SK-N-SH treated with all-trans-retinoic acid at 6 μM for 48 hours (cell line): Measurements from ENCODE around the gene USP12.

ENCODE experiments used
- ATAC-seq: fragments of 200-7000 bp; cut with Tn5 transposase; 3 replicates; pipeline ENCODE4 v1.9.1; 2020; ENCODE audit warnings: mild to moderate bottlenecking, moderate library complexity
- ARNTL ChIP-seq: fragments of 450-650 bp; formaldehyde crosslinking; IDR thresholded peaks from 2 replicates; pipeline ENCODE4 v1.5.0; 2020; ENCODE audit warnings: low read depth, mild to moderate bottlenecking, moderate library complexity, borderline replicate concordance
- BACH2 ChIP-seq: fragments of 250-450 bp; sonication (Bioruptor Pico); IDR thresholded peaks from 2 replicates; pipeline ENCODE4 v1.9.0; 2021; ENCODE audit warnings: mild to moderate bottlenecking, borderline replicate concordance
- CSDC2 ChIP-seq: fragments of 250-450 bp; sonication (Bioruptor Pico); IDR thresholded peaks from 2 replicates; pipeline ENCODE4 v1.5.0; 2020; ENCODE audit warnings: mild to moderate bottlenecking, moderate library complexity
- ESRRG ChIP-seq: fragments of 250-450 bp; sonication (Bioruptor Pico); IDR thresholded peaks from 2 replicates; pipeline ENCODE4 v1.6.1; 2021; ENCODE audit warnings: mild to moderate bottlenecking
- GLIS3 ChIP-seq: fragments of 250-450 bp; sonication (Bioruptor Pico); IDR thresholded peaks from 2 replicates; pipeline ENCODE4 v1.5.0; 2020; ENCODE audit warnings: mild to moderate bottlenecking, moderate library complexity
- ISL1 ChIP-seq: fragments of 250-450 bp; sonication (Bioruptor Pico); IDR thresholded peaks from 2 replicates; pipeline ENCODE4 v2.1.2; 2022; ENCODE audit warnings: mild to moderate bottlenecking, moderate library complexity
- OSR1 ChIP-seq: fragments of 250-450 bp; sonication (Bioruptor Pico); IDR thresholded peaks from 2 replicates; pipeline ENCODE4 v1.8.0; 2022; ENCODE audit warnings: moderate library complexity, mild to moderate bottlenecking, inconsistent platforms
- PATZ1 ChIP-seq: fragments of 250-450 bp; sonication (Bioruptor Pico); IDR thresholded peaks from 2 replicates; pipeline ENCODE4 v1.8.0; 2020; ENCODE audit warnings: mild to moderate bottlenecking, moderate library complexity, borderline replicate concordance
- PPARA ChIP-seq: fragments of 250-450 bp; sonication (Bioruptor Pico); IDR thresholded peaks from 2 replicates; pipeline ENCODE4 v1.5.0; 2020; ENCODE audit warnings: mild to moderate bottlenecking, borderline replicate concordance
- RARB ChIP-seq: fragments of 250-450 bp; sonication (Bioruptor Pico); IDR thresholded peaks from 2 replicates; pipeline ENCODE4 v1.8.0; 2021; ENCODE audit warnings: mild to moderate bottlenecking, moderate library complexity
- SNAI2 ChIP-seq: fragments of 250-450 bp; sonication (Bioruptor Pico); IDR thresholded peaks from 2 replicates; pipeline ENCODE4 v1.5.0; 2020; ENCODE audit warnings: mild to moderate bottlenecking, moderate library complexity
- TCF4 ChIP-seq: fragments of 250-450 bp; sonication (Bioruptor Pico); IDR thresholded peaks from 2 replicates; pipeline ENCODE4 v1.8.0; 2021; ENCODE audit warnings: mild to moderate bottlenecking, moderate library complexity, borderline replicate concordance
- TOX ChIP-seq: fragments of 250-450 bp; sonication (Bioruptor Pico); IDR thresholded peaks from 2 replicates; pipeline ENCODE4 v1.8.0; 2021; ENCODE audit warnings: mild to moderate bottlenecking, moderate library complexity, borderline replicate concordance
- TSHZ2 ChIP-seq: fragments of 250-450 bp; sonication (Bioruptor Pico); IDR thresholded peaks from 2 replicates; pipeline ENCODE4 v1.5.0; 2020; ENCODE audit warnings: mild to moderate bottlenecking, moderate library complexity
- ZC3H10 ChIP-seq: fragments of 250-450 bp; sonication (Bioruptor Pico); IDR thresholded peaks from 2 replicates; pipeline ENCODE4 v1.5.1; 2021; ENCODE audit warnings: mild to moderate bottlenecking, moderate library complexity
- ZFP3 ChIP-seq: fragments of 250-450 bp; sonication (Bioruptor Pico); IDR thresholded peaks from 2 replicates; pipeline ENCODE4 v1.5.0; 2020; ENCODE audit warnings: mild to moderate bottlenecking, moderate library complexity
- ZFP30 ChIP-seq: fragments of 450-650 bp; formaldehyde crosslinking; IDR thresholded peaks from 2 replicates; pipeline ENCODE4 v1.5.0; 2022; ENCODE audit warnings: mild to moderate bottlenecking, moderate library complexity
- ZNF565 ChIP-seq: fragments of 450-650 bp; formaldehyde crosslinking; conservative IDR thresholded peaks from 2 replicates; pipeline ENCODE4 v1.5.0; 2020; ENCODE audit warnings: low read depth, mild to moderate bottlenecking, moderate library complexity
- ZNF70 ChIP-seq: fragments of 450-650 bp; formaldehyde crosslinking; IDR thresholded peaks from 2 replicates; pipeline ENCODE4 v1.5.0; 2020; ENCODE audit warnings: mild to moderate bottlenecking, moderate library complexity
- ZNF8 ChIP-seq: fragments of 450-650 bp; formaldehyde crosslinking; IDR thresholded peaks from 2 replicates; pipeline ENCODE4 v1.5.0; 2020; ENCODE audit warnings: mild to moderate bottlenecking, moderate library complexity
- TF ChIP-seq, protein P1 (sequence below): fragments of 250-450 bp; sonication (Bioruptor Pico); IDR thresholded peaks from 2 replicates; pipeline ENCODE4 v1.8.0; 2021; ENCODE audit warnings: low read depth, mild to moderate bottlenecking, moderate library complexity, borderline replicate concordance
- TF ChIP-seq, protein P2 (sequence below): fragments of 250-450 bp; sonication (Bioruptor Pico); IDR thresholded peaks from 2 replicates; pipeline ENCODE4 v1.5.1; 2021; ENCODE audit warnings: mild to moderate bottlenecking, moderate library complexity

The USP12 gene

DNA sequence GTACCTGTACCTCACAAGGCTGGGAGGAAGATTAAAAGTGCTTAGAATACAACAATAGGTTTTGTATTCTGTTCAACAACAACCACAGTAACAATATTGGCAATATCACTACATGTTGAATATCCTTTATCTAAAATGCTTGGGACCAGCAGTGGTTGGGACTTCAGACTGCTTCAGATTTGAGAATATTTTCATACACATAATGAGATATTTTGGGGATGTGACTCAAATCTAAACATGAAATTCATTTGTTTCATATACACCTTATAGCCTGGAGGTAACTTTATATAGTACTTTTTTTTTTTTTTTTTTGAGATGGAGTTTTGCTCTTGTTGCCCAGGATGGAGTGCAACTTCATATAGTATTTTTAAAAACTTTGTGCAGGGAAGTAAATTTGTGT lies 73.9 kb downstream of the USP12 start:
- no peak for ATAC-seq

DNA sequence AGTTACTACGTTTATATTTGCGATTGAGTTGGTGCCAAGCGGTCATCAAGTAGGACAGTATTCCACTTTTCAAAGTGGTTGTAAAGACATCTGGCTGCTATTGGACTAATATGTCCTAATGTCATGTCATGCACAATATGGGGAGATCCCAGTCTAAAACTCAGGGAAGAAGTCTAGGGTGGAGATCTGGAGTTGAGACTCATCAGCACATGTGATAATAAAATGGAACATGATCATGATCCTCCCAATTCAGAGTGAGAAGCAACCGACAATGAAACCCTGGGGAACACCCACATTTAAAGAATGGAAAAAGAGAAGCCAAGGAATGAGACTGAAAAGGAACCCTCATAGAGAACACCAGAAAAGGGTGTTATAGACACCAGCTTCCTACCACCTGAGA lies 80.2 kb downstream of the USP12 start:
- ATAC-seq: no peak
- TF ChIP-seq ESRRG (CRISPR knock-in tag) (no peak), CSDC2 (CRISPR knock-in tag) (no peak), RARB (CRISPR knock-in tag) (no peak), OSR1 (CRISPR knock-in tag) (no peak), ZNF70 (CRISPR knock-in tag) (no peak), ISL1 (no peak), TSHZ2 (CRISPR knock-in tag) (no peak), ZNF565 (no peak), TOX (CRISPR knock-in tag) (no peak), TCF4 (CRISPR knock-in tag) (no peak), PPARA (CRISPR knock-in tag) (no peak), BACH2 (CRISPR knock-in tag) (no peak), ZFP3 (CRISPR knock-in tag) (no peak), SNAI2 (CRISPR knock-in tag) (no peak), ZFP30 (CRISPR knock-in tag) (no peak)
- TF ChIP-seq, protein P1, sequence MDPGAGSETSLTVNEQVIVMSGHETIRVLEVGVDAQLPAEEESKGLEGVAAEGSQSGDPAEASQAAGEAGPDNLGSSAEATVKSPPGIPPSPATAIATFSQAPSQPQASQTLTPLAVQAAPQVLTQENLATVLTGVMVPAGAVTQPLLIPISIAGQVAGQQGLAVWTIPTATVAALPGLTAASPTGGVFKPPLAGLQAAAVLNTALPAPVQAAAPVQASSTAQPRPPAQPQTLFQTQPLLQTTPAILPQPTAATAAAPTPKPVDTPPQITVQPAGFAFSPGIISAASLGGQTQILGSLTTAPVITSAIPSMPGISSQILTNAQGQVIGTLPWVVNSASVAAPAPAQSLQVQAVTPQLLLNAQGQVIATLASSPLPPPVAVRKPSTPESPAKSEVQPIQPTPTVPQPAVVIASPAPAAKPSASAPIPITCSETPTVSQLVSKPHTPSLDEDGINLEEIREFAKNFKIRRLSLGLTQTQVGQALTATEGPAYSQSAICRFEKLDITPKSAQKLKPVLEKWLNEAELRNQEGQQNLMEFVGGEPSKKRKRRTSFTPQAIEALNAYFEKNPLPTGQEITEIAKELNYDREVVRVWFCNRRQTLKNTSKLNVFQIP (CRISPR knock-in tag): no peak
- TF ChIP-seq, protein P2, sequence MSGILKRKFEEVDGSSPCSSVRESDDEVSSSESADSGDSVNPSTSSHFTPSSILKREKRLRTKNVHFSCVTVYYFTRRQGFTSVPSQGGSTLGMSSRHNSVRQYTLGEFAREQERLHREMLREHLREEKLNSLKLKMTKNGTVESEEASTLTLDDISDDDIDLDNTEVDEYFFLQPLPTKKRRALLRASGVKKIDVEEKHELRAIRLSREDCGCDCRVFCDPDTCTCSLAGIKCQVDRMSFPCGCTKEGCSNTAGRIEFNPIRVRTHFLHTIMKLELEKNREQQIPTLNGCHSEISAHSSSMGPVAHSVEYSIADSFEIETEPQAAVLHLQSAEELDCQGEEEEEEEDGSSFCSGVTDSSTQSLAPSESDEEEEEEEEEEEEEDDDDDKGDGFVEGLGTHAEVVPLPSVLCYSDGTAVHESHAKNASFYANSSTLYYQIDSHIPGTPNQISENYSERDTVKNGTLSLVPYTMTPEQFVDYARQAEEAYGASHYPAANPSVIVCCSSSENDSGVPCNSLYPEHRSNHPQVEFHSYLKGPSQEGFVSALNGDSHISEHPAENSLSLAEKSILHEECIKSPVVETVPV: no peak

More for the DNA sequence above, 73.9 kb downstream of the USP12 start:
- TF ChIP-seq ZFP3 (CRISPR knock-in tag): no peak
- TF ChIP-seq TOX (CRISPR knock-in tag): no peak
- TF ChIP-seq, protein P2: no peak
- no peak for TF ChIP-seq BACH2 (CRISPR knock-in tag)
- TF ChIP-seq, protein P1 (CRISPR knock-in tag): no peak

DNA sequence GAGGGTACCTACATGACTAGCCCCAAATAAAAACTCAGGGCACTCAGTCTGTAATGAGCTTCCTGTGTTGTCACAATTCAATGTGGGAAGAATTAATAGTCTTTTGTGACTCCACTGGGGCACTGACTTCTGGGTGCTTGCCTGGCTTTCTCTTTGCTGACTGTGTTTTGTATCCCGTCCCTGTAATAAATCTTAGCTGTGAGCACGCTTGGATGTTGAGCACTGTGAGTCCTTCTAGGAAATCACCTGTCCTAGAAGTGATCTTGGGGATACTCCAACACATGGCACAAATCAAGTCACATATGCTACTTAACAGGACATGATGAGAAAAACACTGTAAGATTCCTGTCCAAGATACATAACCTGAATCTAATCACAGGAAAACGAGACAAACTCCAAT lies 83.0 kb downstream of the USP12 start:
- ATAC-seq: no peak
- no peak for TF ChIP-seq GLIS3 (CRISPR knock-in tag)
- TF ChIP-seq ZFP3 (CRISPR knock-in tag): no peak
- no peak for TF ChIP-seq RARB (CRISPR knock-in tag)
- TF ChIP-seq OSR1 (CRISPR knock-in tag): no peak
- no peak for TF ChIP-seq ZC3H10 (CRISPR knock-in tag)
- TF ChIP-seq CSDC2 (CRISPR knock-in tag): no peak
- TF ChIP-seq ISL1: no peak
- no peak for TF ChIP-seq TCF4 (CRISPR knock-in tag)
- no peak for TF ChIP-seq ZNF8
- TF ChIP-seq, protein P1 (CRISPR knock-in tag): no peak
- TF ChIP-seq ESRRG (CRISPR knock-in tag): no peak
- TF ChIP-seq, protein P2: no peak
- TF ChIP-seq ARNTL: no peak
- TF ChIP-seq ZNF70 (CRISPR knock-in tag): no peak
- TF ChIP-seq PATZ1 (CRISPR knock-in tag): no peak
- TF ChIP-seq BACH2 (CRISPR knock-in tag): no peak
